HG03045 (cell line): ENCODE data around the gene RGL3.
A peak's percentile ranks its signal among the peaks of the same experiment; 100 is the strongest.
"Not testable (repeated sequence)": the region's sequence is repeated elsewhere in the genome, so short reads cannot be mapped to it uniquely, and the experiment has no call there.

Experiments used
- ATAC-seq: cut with Tn5 transposase; IDR thresholded peaks from one replicate; pipeline ENCODE4 v1.9.1; 2021; ENCODE audit warnings: mild to moderate bottlenecking, moderate library complexity; ENCODE audit not compliant: unreplicated experiment

Gene RGL3

GRCh38 chr19:11450570-11451326 lies 31.6 kb upstream of the RGL3 start:
- ATAC-seq = no peak

- no peak for ATAC-seq
Observed at GRCh38 chr19:11448923-11449554, 29.9 kb upstream of the RGL3 start.

- ATAC-seq = no peak
Observed at GRCh38 chr19:11448410-11448809, 29.3 kb upstream of the RGL3 start.

- no peak for ATAC-seq
Observed at GRCh38 chr19:11447347-11448262, 28.5 kb upstream of the RGL3 start.

GRCh38 chr19:11446652-11447301 lies 27.7 kb upstream of the RGL3 start:
- no peak for ATAC-seq

GRCh38 chr19:11446271-11446651 lies 27.1 kb upstream of the RGL3 start:
- ATAC-seq = no peak

- no peak for ATAC-seq
Observed at GRCh38 chr19:11445141-11445540, 26.0 kb upstream of the RGL3 start.

GRCh38 chr19:11444059-11444458 lies 24.9 kb upstream of the RGL3 start:
- ATAC-seq = no peak

- ATAC-seq = no peak
Observed at GRCh38 chr19:11437955-11438354, 18.8 kb upstream of the RGL3 start.

GRCh38 chr19:11435833-11436313 lies 16.8 kb upstream of the RGL3 start:
- ATAC-seq = no peak

- peak; percentile 87 for ATAC-seq
Observed at GRCh38 chr19:11435057-11435832, 16.1 kb upstream of the RGL3 start, which contains the start of the genes ODAD3 and PRKCSH. TSS of gene ODAD3 (minus strand) at chr19:11435121. CDS start at chr19:11435016, 105 bp downstream. TSS of gene PRKCSH (plus strand) at chr19:11435635. CDS start at chr19:11436118, 483 bp downstream.

GRCh38 chr19:11434703-11435056 lies 15.6 kb upstream of the RGL3 start:
- no peak for ATAC-seq

GRCh38 chr19:11433526-11433925 lies 14.4 kb upstream of the RGL3 start:
- ATAC-seq = not testable (repeated sequence)

GRCh38 chr19:11426656-11427055 lies 7.5 kb upstream of the RGL3 start:
- ATAC-seq = no peak

- no peak for ATAC-seq
Observed at GRCh38 chr19:11425719-11426457, 6.8 kb upstream of the RGL3 start.

GRCh38 chr19:11423791-11424181 lies 4.7 kb upstream of the RGL3 start:
- ATAC-seq = no peak

- no peak for ATAC-seq
Observed at GRCh38 chr19:11423164-11423790, 4.2 kb upstream of the RGL3 start.

GRCh38 chr19:11422163-11423065 lies 3.3 kb upstream of the RGL3 start:
- peak; percentile 52 for ATAC-seq
